ENCODE results near the gene ZNF763. TPM values are rescaled to one million over a fixed set of nuclear protein-coding genes. Genes with fewer than 3 reads are reported as not detected.

The ZNF763 gene
- polyA plus RNA-seq, 1 of the 3 experiments (the other 2 are of a cell fraction): 0.72 TPM

DNA sequence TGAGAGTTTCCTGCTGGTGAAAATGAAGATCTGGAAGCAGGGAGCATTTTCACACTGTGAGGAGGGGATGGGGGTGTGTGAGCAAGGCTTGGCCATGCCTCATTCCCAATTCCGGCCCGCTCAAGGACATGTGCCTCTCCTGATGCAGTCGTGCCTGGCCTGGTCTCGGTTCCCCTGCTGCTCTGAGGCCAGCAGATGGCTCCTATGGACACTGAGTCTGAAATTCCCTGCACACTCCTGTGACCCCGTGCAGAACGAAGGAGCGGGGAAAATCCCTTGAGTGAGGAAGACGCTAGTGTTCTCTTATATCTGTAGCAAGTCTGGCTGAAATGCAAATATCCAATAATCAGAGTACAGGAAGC, 363 bp upstream of the ZNF763 start:
- ChIA-PET CTCF (interaction anchor here (0.6 to 7.8 kb wide), 24 partner anchors 10 to 186 kb away, joined by 3 to 123 read pairs (median 4); partner anchors contain the start of genes ZNF20, ZNF433, ZNF491 and ZNF700), POLR2A (interaction anchor here (0.5 to 2.5 kb wide), 9 partner anchors 9 to 675 kb away, joined by 3 to 12 read pairs (median 4); partner anchors contain the start of genes ZNF20, ZNF491 and ZNF878)
- TF ChIP-seq SMC3 (IDR thresholded peaks at IDR 0.05; ENCODE audit: low read depth, low read length) (peak; percentile 33), JUND (IDR thresholded peaks at IDR 0.05) (no peak), GABPA (IDR thresholded peaks at IDR 0.05; ENCODE audit: low read depth) (no peak), NFIC (IDR thresholded peaks at IDR 0.05; ENCODE audit: borderline replicate concordance) (no peak), IRF3 (IDR thresholded peaks at IDR 0.05; ENCODE audit: low read depth, low read length) (no peak), MXI1 (IDR thresholded peaks at IDR 0.05; ENCODE audit: low read depth, low read length) (no peak; the same call in 1 of the 2 replicates), FOSL2 (IDR thresholded peaks at IDR 0.05; ENCODE audit: borderline replicate concordance, low read depth) (no peak), REST (IDR thresholded peaks at IDR 0.05; ENCODE audit: low read depth, low read length) (no peak), CTCF (IDR thresholded peaks at IDR 0.05) (peak; percentile 27), ZBTB33 (IDR thresholded peaks at IDR 0.05; ENCODE audit: borderline replicate concordance, low read depth) (no peak), RAD21 (IDR thresholded peaks at IDR 0.05; ENCODE audit: low read length) (no peak; the same call in 1 of the 2 replicates), MEF2A (IDR thresholded peaks at IDR 0.05; ENCODE audit: borderline replicate concordance, low read depth) (no peak), NRF1 (IDR thresholded peaks at IDR 0.05; ENCODE audit: low read depth, low read length) (no peak), TEAD4 (IDR thresholded peaks at IDR 0.05; ENCODE audit: borderline replicate concordance, insufficient read depth) (no peak), SIN3A (IDR thresholded peaks at IDR 0.05; ENCODE audit: borderline replicate concordance, low read depth, low read length) (no peak), TCF12 (IDR thresholded peaks at IDR 0.05) (no peak)
- Histone ChIP-seq H3K9me3 (no peaks in the 10 kb centered on the region), H3K9me2 (no peaks in the 10 kb centered on the region), H3K4me3 (ENCODE audit: low read depth in 2 of 2, low read length in 1 of 2) (peak overlapping the region; percentile 65), H2AFZ (ENCODE audit: low read depth) (peak overlapping the region; percentile 77), H3K4me2 (peak overlapping the region; percentile 74), H4K20me1 (ENCODE audit: insufficient read depth) (no peaks in the 10 kb centered on the region), H3K36me3 (replicated peaks in 1 of 2; ENCODE audit: control insufficient read depth in 1 of 2, insufficient read depth in 2 of 2, low read length in 1 of 2) (no peaks in the 10 kb centered on the region), H3K27me3 (ENCODE audit: insufficient read depth) (no peaks in the 10 kb centered on the region), H3K9ac (no peak overlapping the region), H3F3A (replicated peaks; ENCODE audit: insufficient read depth) (peaks cover 5% of the 10 kb centered on the region), H3K79me2 (ENCODE audit: insufficient read depth) (no peaks in the 10 kb centered on the region), H3K27ac (ENCODE audit: low read depth in 2 of 2, low read length in 1 of 2) (peak overlapping the region in 1 of 2 experiments; percentile 56; a peak in 1 of 4 replicates), H3K4me1 (ENCODE audit: control insufficient read depth in 1 of 2, insufficient read depth in 2 of 2, low read depth in 1 of 2, low read length in 1 of 2) (peaks cover 0 to 7% of the 10 kb centered on the region in 2 experiments; a peak in 1 of 4 replicates)
- WGBS (ENCODE audit: low lambda C conversion rate): 27% methylated on average over 5 of the region's 8 CpGs
- peak; percentile 53 for DNase-seq
